Right lobe of liver (tissue), 4 donors: ENCODE data around the gene KCTD20.

Source experiments
- POLR2A ChIP-seq: fragments of 450-650 bp; IDR thresholded peaks from one replicate; pipeline ENCODE4 v1.6.1; 2017; ENCODE audit warnings: antibody characterized with exemption, mild to moderate bottlenecking
- TF ChIP-seq, protein P1 (sequence below), 4 donors: fragments of 200-600 bp in 3 of 4; fragments of 450-650 bp in 1 of 4; IDR thresholded peaks; one replicate each; pipeline versions ENCODE4 v1.5.1 to v1.8.0; 2016 to 2022; ENCODE audit warnings: antibody characterized with exemption in 4 of 4, mild to moderate bottlenecking in 2 of 4
- donor health status: DM: no; HTN: no; CAD: no.
- donor health status: DM: no; HTN: no; CAD: no.
- donor health status: DM: no; HTN: yes; CAD: no.

DNA sequence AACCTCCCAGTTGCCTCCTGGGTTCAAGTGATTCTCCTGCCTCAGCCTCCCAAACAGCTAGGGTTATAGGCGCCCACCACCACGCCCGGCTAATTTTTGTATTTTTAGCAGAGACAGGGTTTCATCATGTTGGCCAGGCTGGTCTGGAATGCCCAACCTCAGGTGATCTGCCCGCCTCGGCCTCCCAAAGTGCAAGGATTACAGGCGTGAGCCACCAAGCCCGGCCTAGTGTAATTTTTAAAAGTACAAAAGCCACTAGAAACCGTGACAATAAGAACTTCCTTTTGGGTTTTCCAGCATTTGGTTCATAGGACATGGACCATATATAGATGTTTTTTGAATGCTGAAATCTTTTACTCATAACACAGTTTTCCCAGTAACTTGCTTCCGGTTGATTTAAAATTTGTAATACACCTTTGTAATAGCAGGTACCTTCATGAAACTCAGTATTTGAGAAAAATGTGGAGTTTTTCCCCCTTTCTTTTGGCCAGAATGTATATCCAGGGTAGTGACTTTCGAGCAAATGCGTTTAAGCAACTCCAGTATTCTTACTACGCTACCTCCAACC is 613 bp upstream of the KCTD20 start:
- TF ChIP-seq, protein P1, sequence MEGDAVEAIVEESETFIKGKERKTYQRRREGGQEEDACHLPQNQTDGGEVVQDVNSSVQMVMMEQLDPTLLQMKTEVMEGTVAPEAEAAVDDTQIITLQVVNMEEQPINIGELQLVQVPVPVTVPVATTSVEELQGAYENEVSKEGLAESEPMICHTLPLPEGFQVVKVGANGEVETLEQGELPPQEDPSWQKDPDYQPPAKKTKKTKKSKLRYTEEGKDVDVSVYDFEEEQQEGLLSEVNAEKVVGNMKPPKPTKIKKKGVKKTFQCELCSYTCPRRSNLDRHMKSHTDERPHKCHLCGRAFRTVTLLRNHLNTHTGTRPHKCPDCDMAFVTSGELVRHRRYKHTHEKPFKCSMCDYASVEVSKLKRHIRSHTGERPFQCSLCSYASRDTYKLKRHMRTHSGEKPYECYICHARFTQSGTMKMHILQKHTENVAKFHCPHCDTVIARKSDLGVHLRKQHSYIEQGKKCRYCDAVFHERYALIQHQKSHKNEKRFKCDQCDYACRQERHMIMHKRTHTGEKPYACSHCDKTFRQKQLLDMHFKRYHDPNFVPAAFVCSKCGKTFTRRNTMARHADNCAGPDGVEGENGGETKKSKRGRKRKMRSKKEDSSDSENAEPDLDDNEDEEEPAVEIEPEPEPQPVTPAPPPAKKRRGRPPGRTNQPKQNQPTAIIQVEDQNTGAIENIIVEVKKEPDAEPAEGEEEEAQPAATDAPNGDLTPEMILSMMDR (IDR thresholded peaks at IDR 0.05) = no peak
- no peak for TF ChIP-seq POLR2A
